HEK293 (cell line): ENCODE results near the gene COX8A.

Source experiments
- CTCF ChIA-PET: fragments of 350-600 bp; formaldehyde crosslinking; extraction: SDS; loops from one replicate; lab custom pipeline; 2021; ENCODE audit warnings: antibody characterized with exemption; lab: Yijun Ruan, JAX
- POLR2A ChIA-PET: fragments of 300-600 bp; formaldehyde crosslinking; extraction: SDS; loops from one replicate; lab custom pipeline; 2020; ENCODE audit warnings: antibody characterized with exemption, inconsistent platforms; lab: Yijun Ruan, JAX
- H3K27ac ChIP-seq: fragments of 200-500 bp; sonication (Bioruptor generic); 2 replicates; pipeline ENCODE4 v1.5.1; 2014; ENCODE audit warnings: low read depth, low read length, control low read depth, inconsistent platforms; ENCODE audit errors: extremely low read depth
- H3K36me3 ChIP-seq, 2 experiments: fragments of 200-500 bp in 1 of 2; sonication (Bioruptor generic) in 1 of 2; 1 replicate in 1 of 2; 2 replicates in 1 of 2; pipeline ENCODE4 v1.5.1; 2014 to 2017; ENCODE audit warnings: inconsistent platforms in 2 of 2, low read length in 2 of 2; ENCODE audit not compliant: control insufficient read depth in 2 of 2, insufficient read depth in 1 of 2
- H3K4me1 ChIP-seq: fragments of 200-500 bp; sonication (Bioruptor generic); 2 replicates; pipeline ENCODE4 v1.5.1; 2014; ENCODE audit warnings: mild to moderate bottlenecking, low read length, inconsistent platforms; ENCODE audit not compliant: control insufficient read depth, insufficient read depth
- H3K4me3 ChIP-seq: 2 replicates; pipeline ENCODE4 v1.5.1; 2011; ENCODE audit warnings: low read depth, mild to moderate bottlenecking, control low read depth, low read length, moderate library complexity
- H3K9me3 ChIP-seq: fragments of 200-500 bp; sonication (Bioruptor generic); 2 replicates; pipeline ENCODE4 v1.5.1; 2014; ENCODE audit warnings: low read depth, low read length, inconsistent platforms; ENCODE audit not compliant: control insufficient read depth, insufficient read depth
- ATF2 ChIP-seq: fragments of 450-650 bp; formaldehyde crosslinking; IDR thresholded peaks from 2 replicates; pipeline ENCODE4 v1.5.1; 2016; ENCODE audit warnings: missing biosample characterization, missing genetic modification characterization, low read depth
- GFI1B ChIP-seq: fragments of 450-650 bp; formaldehyde crosslinking; IDR thresholded peaks from 2 replicates; pipeline ENCODE4 v1.5.1; 2016; ENCODE audit warnings: missing biosample characterization, missing genetic modification characterization
- GLIS1 ChIP-seq: fragments of 450-650 bp; formaldehyde crosslinking; IDR thresholded peaks from 2 replicates; pipeline ENCODE4 v1.5.1; 2016; ENCODE audit warnings: missing biosample characterization, missing genetic modification characterization
- PBX3 ChIP-seq: sonication (generic); formaldehyde crosslinking; IDR thresholded peaks from 2 replicates; pipeline ENCODE4 v1.8.1; 2022; ENCODE audit warnings: mild to moderate bottlenecking, moderate library complexity, missing genetic modification reagents
- REPIN1 ChIP-seq: fragments of 450-650 bp; formaldehyde crosslinking; IDR thresholded peaks from 2 replicates; pipeline ENCODE4 v1.5.1; 2017; ENCODE audit warnings: missing biosample characterization, missing genetic modification characterization, low read depth
- SALL2 ChIP-seq: fragments of 450-650 bp; formaldehyde crosslinking; IDR thresholded peaks from 2 replicates; pipeline ENCODE4 v1.5.0; 2017; ENCODE audit warnings: missing biosample characterization, mild to moderate bottlenecking, missing genetic modification characterization, borderline replicate concordance
- SCRT1 ChIP-seq: fragments of 450-650 bp; formaldehyde crosslinking; IDR thresholded peaks from 2 replicates; pipeline ENCODE4 v1.5.1; 2016; ENCODE audit warnings: missing biosample characterization, missing genetic modification characterization, borderline replicate concordance
- WT1 ChIP-seq: fragments of 450-650 bp; formaldehyde crosslinking; IDR thresholded peaks from 2 replicates; pipeline ENCODE4 v1.5.1; 2016; ENCODE audit warnings: missing biosample characterization, missing genetic modification characterization
- ZBTB1 ChIP-seq: fragments of 450-650 bp; formaldehyde crosslinking; IDR thresholded peaks from 2 replicates; pipeline ENCODE4 v1.5.1; 2016; ENCODE audit warnings: missing biosample characterization, missing genetic modification characterization
- ZFP41 ChIP-seq: fragments of 450-650 bp; formaldehyde crosslinking; IDR thresholded peaks from 2 replicates; pipeline ENCODE4 v1.5.1; 2016; ENCODE audit warnings: missing biosample characterization, missing genetic modification characterization, borderline replicate concordance
- ZNF10 ChIP-seq: fragments of 450-650 bp; formaldehyde crosslinking; IDR thresholded peaks from 2 replicates; pipeline ENCODE4 v1.5.1; 2017; ENCODE audit warnings: missing biosample characterization, missing genetic modification characterization
- ZNF184 ChIP-seq: fragments of 450-650 bp; IDR thresholded peaks from 2 replicates; pipeline ENCODE4 v1.5.1; 2018; ENCODE audit warnings: missing biosample characterization, mild to moderate bottlenecking, missing genetic modification characterization
- ZNF223 ChIP-seq: fragments of 450-650 bp; formaldehyde crosslinking; IDR thresholded peaks from 2 replicates; pipeline ENCODE4 v1.5.1; 2016; ENCODE audit warnings: missing biosample characterization, missing genetic modification characterization
- ZNF248 ChIP-seq: fragments of 450-650 bp; formaldehyde crosslinking; IDR thresholded peaks from 2 replicates; pipeline ENCODE4 v1.5.1; 2017; ENCODE audit warnings: missing biosample characterization, missing genetic modification characterization
- ZNF280C ChIP-seq: fragments of 450-650 bp; formaldehyde crosslinking; IDR thresholded peaks from 2 replicates; pipeline ENCODE4 v1.5.1; 2016; ENCODE audit warnings: missing biosample characterization, missing genetic modification characterization
- ZNF280D ChIP-seq: fragments of 450-650 bp; formaldehyde crosslinking; IDR thresholded peaks from 2 replicates; pipeline ENCODE4 v1.5.1; 2016; ENCODE audit warnings: missing biosample characterization, missing genetic modification characterization
- ZNF404 ChIP-seq: fragments of 450-650 bp; formaldehyde crosslinking; IDR thresholded peaks from 2 replicates; pipeline ENCODE4 v1.5.1; 2017; ENCODE audit warnings: missing biosample characterization, missing genetic modification characterization
- ZNF416 ChIP-seq: fragments of 450-650 bp; formaldehyde crosslinking; IDR thresholded peaks from 2 replicates; pipeline ENCODE4 v1.5.1; 2016; ENCODE audit warnings: missing biosample characterization, missing genetic modification characterization
- ZNF548 ChIP-seq: fragments of 450-650 bp; formaldehyde crosslinking; IDR thresholded peaks from 2 replicates; pipeline ENCODE4 v1.5.1; 2016; ENCODE audit warnings: missing biosample characterization, missing genetic modification characterization
- ZNF692 ChIP-seq: fragments of 450-650 bp; formaldehyde crosslinking; IDR thresholded peaks from 2 replicates; pipeline ENCODE4 v1.5.1; 2016; ENCODE audit warnings: missing biosample characterization, missing genetic modification characterization
- ZNF747 ChIP-seq: fragments of 450-650 bp; formaldehyde crosslinking; IDR thresholded peaks from 2 replicates; pipeline ENCODE4 v1.5.1; 2016; ENCODE audit warnings: missing biosample characterization, missing genetic modification characterization
- ZNF76 ChIP-seq: fragments of 450-650 bp; formaldehyde crosslinking; IDR thresholded peaks from 2 replicates; pipeline ENCODE4; 2016; ENCODE audit warnings: low read depth, missing biosample characterization, missing genetic modification characterization, borderline replicate concordance
- ZNF768 ChIP-seq: fragments of 450-650 bp; formaldehyde crosslinking; IDR thresholded peaks from 2 replicates; pipeline ENCODE4 v1.5.1; 2018; ENCODE audit warnings: missing biosample characterization, mild to moderate bottlenecking, missing genetic modification characterization
- ZSCAN30 ChIP-seq: fragments of 450-650 bp; IDR thresholded peaks from 2 replicates; pipeline ENCODE4 v1.5.1; 2018; ENCODE audit warnings: missing biosample characterization, mild to moderate bottlenecking, missing genetic modification characterization, moderate library complexity

COX8A gene

GRCh38 chr11:64023712-64024710 is 49.6 kb downstream of the COX8A start:
- no peaks in the 10 kb centered on the region for H3K36me3 ChIP-seq
- no peak overlapping the region for H3K4me3 ChIP-seq
- H3K27ac ChIP-seq = no peak overlapping the region
- H3K4me1 ChIP-seq = no peaks in the 10 kb centered on the region
- POLR2A ChIA-PET = no interaction called here
- no peaks in the 10 kb centered on the region for H3K9me3 ChIP-seq
- CTCF ChIA-PET = interaction anchor here (0.6 to 1.2 kb wide), 3 partner anchors 24 to 549 kb away, joined by 3 read pairs; no protein-coding TSS in a partner anchor
- TF ChIP-seq REPIN1 (tag by site-specific recombination) = no peak
- no peak for TF ChIP-seq ZNF184 (tag by site-specific recombination)
- TF ChIP-seq GLIS1 (tag by site-specific recombination) = no peak
- TF ChIP-seq ATF2 (tag by site-specific recombination) = no peak
- TF ChIP-seq ZNF248 (tag by site-specific recombination) = no peak
- no peak for TF ChIP-seq ZBTB1
- no peak for TF ChIP-seq ZNF280C
- no peak for TF ChIP-seq PBX3 (CRISPR knock-in tag)
- TF ChIP-seq ZNF280D = no peak
- no peak for TF ChIP-seq SCRT1
- no peak for TF ChIP-seq ZNF76
- TF ChIP-seq WT1 = no peak
- no peak for TF ChIP-seq ZNF416 (tag by site-specific recombination)
- TF ChIP-seq SALL2 = no peak
- TF ChIP-seq ZNF747 (tag by site-specific recombination) = no peak
- TF ChIP-seq, all 188 proteins: peak for 0

- H3K9me3 ChIP-seq = no peaks in the 10 kb centered on the region
- H3K27ac ChIP-seq = no peak overlapping the region
- POLR2A ChIA-PET = interaction anchor here (1.3 kb wide), 1 partner anchor 18 kb away, joined by 5 read pairs; no protein-coding TSS in a partner anchor
- no peaks in the 10 kb centered on the region for H3K4me1 ChIP-seq
- no peak overlapping the region for H3K4me3 ChIP-seq
- no peaks in the 10 kb centered on the region for H3K36me3 ChIP-seq
- CTCF ChIA-PET = interaction anchor here (0.5 to 0.8 kb wide), 2 partner anchors 23 to 30 kb away, joined by 3 to 4 read pairs; no protein-coding TSS in a partner anchor
- TF ChIP-seq GFI1B (tag by site-specific recombination) = no peak
- TF ChIP-seq ZNF223 (tag by site-specific recombination) = no peak
- peak; percentile 92 for TF ChIP-seq ZNF10 (tag by site-specific recombination)
- no peak for TF ChIP-seq ZNF404 (tag by site-specific recombination)
- TF ChIP-seq ZNF768 (tag by site-specific recombination) = no peak
- no peak for TF ChIP-seq ZSCAN30 (tag by site-specific recombination)
- no peak for TF ChIP-seq ZFP41 (tag by site-specific recombination)
- no peak for TF ChIP-seq ZNF692 (tag by site-specific recombination)
- no peak for TF ChIP-seq ZNF548
Observed at GRCh38 chr11:64025205-64025604, 50.8 kb downstream of the COX8A start.
